Activated CD8-positive, alpha-beta T cell treated with anti-CD3 and anti-CD28 coated beads for 36 hours (primary cell): ENCODE data around the gene SPPL2C. TPM values are rescaled to one million over a fixed set of nuclear protein-coding genes. Genes with fewer than 3 reads are reported as not detected.

Experiments used
- ATAC-seq: fragments of 200-7000 bp; cut with Tn5 transposase; one replicate; pipeline ENCODE4 v1.10.0; 2021; ENCODE audit warnings: mild to moderate bottlenecking, moderate library complexity
- CTCF ChIA-PET: fragments of 350-600 bp; sonication (Branson Sonifier 250); formaldehyde crosslinking; loops from one replicate; lab custom pipeline; 2021; ENCODE audit warnings: antibody characterized with exemption; lab: Charles Lee
- POLR2A ChIA-PET: fragments of 350-600 bp; sonication (Branson Sonifier 250); formaldehyde crosslinking; loops from one replicate; lab custom pipeline; 2021; ENCODE audit warnings: antibody characterized with exemption; lab: Charles Lee
- DNase-seq: peaks from one replicate; pipeline ENCODE4 v3.0.0-alpha.2; 2020
- H3K27ac Mint-ChIP-seq: one replicate; pipeline ENCODE4 v1.8.0; 2021; ENCODE audit warnings: mild to moderate bottlenecking, mixed read lengths
- H3K27me3 Mint-ChIP-seq: one replicate; pipeline ENCODE4 v1.8.0; 2021; ENCODE audit warnings: mixed read lengths
- H3K36me3 Mint-ChIP-seq: one replicate; pipeline ENCODE4 v1.8.0; 2021; ENCODE audit warnings: low read depth, mixed read lengths
- H3K4me1 Mint-ChIP-seq: one replicate; pipeline ENCODE4 v1.8.0; 2021; ENCODE audit warnings: low read depth, mixed read lengths
- H3K4me3 Mint-ChIP-seq: one replicate; pipeline ENCODE4 v1.8.0; 2021; ENCODE audit warnings: mild to moderate bottlenecking, moderate library complexity, mixed read lengths
- H3K9me3 Mint-ChIP-seq: one replicate; pipeline ENCODE4 v1.8.0; 2021; ENCODE audit warnings: mixed read lengths
- intact Hi-C: fragments of 100-400 bp; cut with micrococcal nuclease; formaldehyde crosslinking; loops from one replicate; pipeline ENCODE4 v1.10.0; 2022
- total RNA-seq, 2 experiments: library from RNA; stranded (reverse); gene quantifications; one replicate each; pipeline ENCODE4 v1.2.3, GENCODE V29; 2021
- TF ChIP-seq, protein P1 (sequence below): fragments of 200-600 bp; IDR thresholded peaks from one replicate; pipeline ENCODE4 v1.8.0; 2022; ENCODE audit warnings: antibody characterized with exemption, mild to moderate bottlenecking

The SPPL2C gene
- total RNA-seq, 2 experiments from 2014 or later, result not detected

DNA sequence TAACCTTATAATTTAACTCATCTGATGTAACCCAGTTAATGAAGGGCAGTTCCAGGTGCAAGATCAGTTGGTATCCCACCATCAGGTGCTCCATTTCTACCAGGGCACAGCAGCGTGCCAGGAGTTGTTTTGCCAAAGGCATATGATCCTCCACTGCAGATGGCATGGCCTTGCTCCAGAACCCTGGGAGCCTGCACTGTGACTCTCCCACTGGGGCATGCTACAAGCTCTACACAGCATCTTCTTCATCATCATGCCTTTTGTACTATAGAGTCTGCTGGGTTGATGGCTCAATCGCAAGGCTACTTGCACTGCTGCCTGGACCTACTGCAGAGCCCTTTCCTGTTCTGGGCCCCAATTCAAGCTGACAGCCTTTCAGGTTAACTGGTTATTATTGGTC lies 38.4 kb downstream of the SPPL2C start:
- peaks cover 9% of the 10 kb centered on the region for H3K9me3 Mint-ChIP-seq
- H3K27me3 Mint-ChIP-seq, result peaks cover 10% of the 10 kb centered on the region
- DNase-seq, result no peak
- TF ChIP-seq, protein P1, sequence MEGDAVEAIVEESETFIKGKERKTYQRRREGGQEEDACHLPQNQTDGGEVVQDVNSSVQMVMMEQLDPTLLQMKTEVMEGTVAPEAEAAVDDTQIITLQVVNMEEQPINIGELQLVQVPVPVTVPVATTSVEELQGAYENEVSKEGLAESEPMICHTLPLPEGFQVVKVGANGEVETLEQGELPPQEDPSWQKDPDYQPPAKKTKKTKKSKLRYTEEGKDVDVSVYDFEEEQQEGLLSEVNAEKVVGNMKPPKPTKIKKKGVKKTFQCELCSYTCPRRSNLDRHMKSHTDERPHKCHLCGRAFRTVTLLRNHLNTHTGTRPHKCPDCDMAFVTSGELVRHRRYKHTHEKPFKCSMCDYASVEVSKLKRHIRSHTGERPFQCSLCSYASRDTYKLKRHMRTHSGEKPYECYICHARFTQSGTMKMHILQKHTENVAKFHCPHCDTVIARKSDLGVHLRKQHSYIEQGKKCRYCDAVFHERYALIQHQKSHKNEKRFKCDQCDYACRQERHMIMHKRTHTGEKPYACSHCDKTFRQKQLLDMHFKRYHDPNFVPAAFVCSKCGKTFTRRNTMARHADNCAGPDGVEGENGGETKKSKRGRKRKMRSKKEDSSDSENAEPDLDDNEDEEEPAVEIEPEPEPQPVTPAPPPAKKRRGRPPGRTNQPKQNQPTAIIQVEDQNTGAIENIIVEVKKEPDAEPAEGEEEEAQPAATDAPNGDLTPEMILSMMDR, result no peak
- no peaks in the 10 kb centered on the region for H3K4me1 Mint-ChIP-seq
- H3K36me3 Mint-ChIP-seq, result no peaks in the 10 kb centered on the region
- POLR2A ChIA-PET, result no interaction called here
- H3K4me3 Mint-ChIP-seq, result no peak overlapping the region
- CTCF ChIA-PET, result interaction anchor here (2.0 kb wide), 1 partner anchor 10 kb away, joined by 7 read pairs; no protein-coding TSS in a partner anchor
- intact Hi-C loops, result no loop called here
- no peak for ATAC-seq
- no peak overlapping the region for H3K27ac Mint-ChIP-seq

DNA sequence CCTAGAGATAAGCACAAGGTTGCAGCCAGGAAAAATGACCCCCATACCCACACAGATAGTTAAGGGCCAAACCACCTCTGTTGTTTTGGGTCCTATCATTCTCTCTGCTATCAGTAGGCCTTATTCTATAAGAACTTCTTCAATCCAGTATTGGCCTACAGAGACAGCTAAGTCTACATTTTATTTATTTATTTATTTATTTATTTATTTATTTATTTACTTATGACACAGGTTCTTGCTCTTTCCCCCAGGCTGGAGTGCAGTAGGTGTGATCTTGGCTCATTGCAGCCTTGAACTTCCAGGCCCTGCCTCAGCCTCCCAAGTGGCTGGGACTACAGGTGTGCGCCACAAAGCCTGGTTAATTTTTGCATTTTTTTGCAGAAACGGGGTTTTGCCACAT lies 42.2 kb downstream of the SPPL2C start:
- TF ChIP-seq, protein P1, result no peak
- H3K4me3 Mint-ChIP-seq, result no peak overlapping the region
- peaks cover 9% of the 10 kb centered on the region for H3K4me1 Mint-ChIP-seq
- no peaks in the 10 kb centered on the region for H3K36me3 Mint-ChIP-seq
- H3K9me3 Mint-ChIP-seq, result peaks cover 9% of the 10 kb centered on the region
- intact Hi-C loops, result no loop called here
- no peak overlapping the region for H3K27ac Mint-ChIP-seq
- ATAC-seq, result no peak
- POLR2A ChIA-PET, result no interaction called here
- CTCF ChIA-PET, result interaction anchor here (1.4 kb wide), 1 partner anchor 128 kb away, joined by 3 read pairs; no protein-coding TSS in a partner anchor
- peaks cover 4% of the 10 kb centered on the region for H3K27me3 Mint-ChIP-seq
- DNase-seq, result no peak

DNA sequence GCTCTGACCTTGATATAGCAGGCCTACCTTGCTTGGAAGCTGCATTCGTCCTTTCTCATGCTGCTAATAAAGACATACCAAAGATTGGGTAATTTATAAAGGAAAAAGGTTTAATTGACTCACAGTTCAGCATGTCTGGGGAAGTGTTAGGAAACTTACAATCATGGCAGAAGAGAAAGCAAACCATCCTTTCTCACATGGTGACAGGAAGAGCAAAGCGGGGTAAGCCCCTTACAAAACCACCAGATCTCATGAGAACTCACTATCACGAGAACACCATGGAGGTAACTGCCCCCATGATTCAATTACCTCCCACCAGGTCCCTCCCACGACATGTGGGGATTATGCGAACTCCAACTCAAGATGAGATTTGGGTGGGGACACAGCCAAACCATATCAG lies 43.7 kb downstream of the SPPL2C start:
- ATAC-seq, result peak; percentile 74
- ChIA-PET POLR2A (interaction anchor here (0.9 kb wide), 1 partner anchor 12 kb away, joined by 3 read pairs; no protein-coding TSS in a partner anchor), CTCF (interaction anchor here (0.8 kb wide), 1 partner anchor 9 kb away, joined by 4 read pairs; no protein-coding TSS in a partner anchor)
- peaks cover 9% of the 10 kb centered on the region for H3K4me1 Mint-ChIP-seq
- no peak overlapping the region for H3K4me3 Mint-ChIP-seq
- H3K36me3 Mint-ChIP-seq, result no peaks in the 10 kb centered on the region
- intact Hi-C loops, result no loop called here
- no peak overlapping the region for H3K27ac Mint-ChIP-seq
- H3K9me3 Mint-ChIP-seq, result peaks cover 9% of the 10 kb centered on the region
- TF ChIP-seq, protein P1, result no peak
- peak; percentile 33 for DNase-seq
- H3K27me3 Mint-ChIP-seq, result peaks cover 6% of the 10 kb centered on the region

DNA sequence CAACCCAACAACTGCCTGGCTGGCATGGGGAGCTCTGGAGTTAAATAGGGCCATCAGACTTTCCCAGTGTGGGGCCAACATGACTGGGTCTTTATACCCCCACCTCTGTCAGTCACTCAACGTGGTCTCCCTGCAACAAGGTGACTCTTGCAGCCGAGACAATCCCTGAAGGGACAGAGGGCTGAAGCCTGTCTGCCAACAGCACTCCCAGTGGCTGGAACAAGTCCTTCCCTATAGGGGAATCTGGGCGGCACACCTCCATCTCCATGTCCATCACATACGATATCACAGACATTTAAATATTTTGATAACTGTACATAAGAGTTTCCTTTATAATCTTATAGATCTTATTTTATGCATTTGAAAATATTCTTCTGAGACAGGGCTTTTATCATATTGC lies 44.9 kb downstream of the SPPL2C start:
- peaks cover 7% of the 10 kb centered on the region for H3K9me3 Mint-ChIP-seq
- CTCF ChIA-PET, result no interaction called here
- no peak overlapping the region for H3K27ac Mint-ChIP-seq
- intact Hi-C loops, result no loop called here
- TF ChIP-seq, protein P1, result no peak
- peaks cover 7% of the 10 kb centered on the region for H3K27me3 Mint-ChIP-seq
- H3K4me3 Mint-ChIP-seq, result no peak overlapping the region
- H3K36me3 Mint-ChIP-seq, result no peaks in the 10 kb centered on the region
- peaks cover 11% of the 10 kb centered on the region for H3K4me1 Mint-ChIP-seq
- POLR2A ChIA-PET, result no interaction called here
- ATAC-seq (no peak), DNase-seq (no peak)

DNA sequence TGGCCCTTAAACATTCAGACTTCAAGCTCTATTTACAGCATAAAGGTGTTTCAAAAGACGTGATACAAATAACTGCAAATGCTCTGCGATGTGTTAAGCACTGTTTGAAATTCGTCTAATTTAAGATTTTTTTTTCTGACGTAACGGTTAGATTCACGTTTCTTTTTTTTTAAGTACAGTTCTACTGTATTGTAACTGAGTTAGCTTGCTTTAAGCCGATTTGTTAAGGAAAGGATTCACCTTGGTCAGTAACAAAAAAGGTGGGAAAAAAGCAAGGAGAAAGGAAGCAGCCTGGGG lies 49.0 kb downstream of the SPPL2C start:
- TF ChIP-seq, protein P1, result no peak
- Mint-ChIP-seq H3K27me3 (peaks cover 35% of the 10 kb centered on the region), H3K4me1 (peaks cover 22% of the 10 kb centered on the region), H3K4me3 (peak overlapping the region; percentile 75), H3K9me3 (no peaks in the 10 kb centered on the region), H3K36me3 (no peaks in the 10 kb centered on the region), H3K27ac (no peak overlapping the region)
- intact Hi-C loops, result no loop called here
- ChIA-PET CTCF (interaction anchor here (0.8 to 2.5 kb wide), 11 partner anchors 9 to 148 kb away, joined by 4 to 14 read pairs (median 5); partner anchors contain the start of gene CRHR1), POLR2A (interaction anchor here (1.2 to 1.8 kb wide), 2 partner anchors 14 to 15 kb away, joined by 4 read pairs; no protein-coding TSS in a partner anchor)
- ATAC-seq (no peak), DNase-seq (no peak)
